ENCODE data around the gene FOXC2.

FOXC2 gene

DNA sequence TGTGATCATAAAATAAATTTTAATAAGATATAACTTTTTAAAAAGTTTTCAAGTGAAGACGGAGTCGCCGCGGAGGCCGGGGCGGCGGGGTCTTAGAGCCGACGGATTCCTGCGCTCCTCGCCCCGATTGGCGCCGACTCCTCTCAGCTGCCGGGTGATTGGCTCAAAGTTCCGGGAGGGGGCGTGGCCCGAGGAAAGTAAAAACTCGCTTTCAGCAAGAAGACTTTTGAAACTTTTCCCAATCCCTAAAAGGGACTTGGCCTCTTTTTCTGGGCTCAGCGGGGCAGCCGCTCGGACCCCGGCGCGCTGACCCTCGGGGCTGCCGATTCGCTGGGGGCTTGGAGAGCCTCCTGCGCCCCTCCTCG lies at the start of gene FOXC2:
Gene FOXC2, plus strand, starts transcription at position 229 of the 365 bp plus-strand sequence. CDS start 507 bp downstream, outside the sequence.
- DNase-seq, result peak; percentile 49

DNA sequence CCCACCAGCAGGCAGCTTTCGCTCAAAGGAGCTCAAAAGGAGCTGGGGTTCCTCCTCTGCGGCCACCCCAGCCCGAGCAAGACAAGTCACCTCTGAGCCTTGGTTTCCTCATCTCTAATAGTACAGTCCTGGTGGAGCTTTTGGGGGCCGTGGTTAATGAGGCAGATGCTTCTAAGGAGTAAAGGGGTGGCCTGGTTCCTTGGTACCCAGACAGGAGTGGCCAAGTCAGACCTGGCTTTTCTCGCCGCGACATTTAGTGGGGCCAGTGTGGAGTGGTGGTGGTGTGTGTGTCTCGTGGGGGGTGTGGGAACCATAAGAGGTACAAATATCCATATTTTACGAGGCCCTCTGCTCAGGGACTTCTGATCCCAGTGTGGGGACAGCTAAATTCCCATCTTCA lies 49.6 kb upstream of the FOXC2 start:
- no peak for DNase-seq

DNA sequence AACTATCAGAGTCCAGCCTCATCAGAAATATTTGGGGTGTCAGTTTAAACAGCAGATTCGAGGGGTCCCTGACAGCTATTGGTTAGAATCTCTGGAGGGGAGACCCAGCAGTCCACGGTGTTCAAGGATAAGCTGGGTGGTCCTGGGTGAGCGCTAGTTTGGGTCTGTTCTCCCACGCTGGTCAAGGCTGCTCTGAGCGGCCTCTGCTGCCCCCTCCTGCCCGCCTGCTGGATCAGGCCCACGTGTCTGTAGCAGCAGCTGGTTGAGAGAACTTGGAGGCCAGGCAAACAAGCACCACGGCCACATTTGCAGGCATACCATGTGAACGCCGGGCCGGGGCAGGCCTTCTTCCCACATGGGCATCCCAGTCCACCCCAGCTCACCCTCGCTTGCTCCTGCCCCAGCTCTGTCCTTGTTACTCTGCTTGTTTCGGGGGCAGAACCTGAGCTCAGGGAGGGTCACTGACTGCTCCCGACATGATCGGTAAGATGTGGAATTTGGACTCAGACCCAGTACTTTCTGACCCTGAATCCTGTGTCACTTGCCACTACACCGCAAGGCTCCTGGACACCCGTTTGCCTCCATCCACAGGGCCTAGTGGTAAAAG lies 48.9 kb upstream of the FOXC2 start:
- DNase-seq, result peak; percentile 4

DNA sequence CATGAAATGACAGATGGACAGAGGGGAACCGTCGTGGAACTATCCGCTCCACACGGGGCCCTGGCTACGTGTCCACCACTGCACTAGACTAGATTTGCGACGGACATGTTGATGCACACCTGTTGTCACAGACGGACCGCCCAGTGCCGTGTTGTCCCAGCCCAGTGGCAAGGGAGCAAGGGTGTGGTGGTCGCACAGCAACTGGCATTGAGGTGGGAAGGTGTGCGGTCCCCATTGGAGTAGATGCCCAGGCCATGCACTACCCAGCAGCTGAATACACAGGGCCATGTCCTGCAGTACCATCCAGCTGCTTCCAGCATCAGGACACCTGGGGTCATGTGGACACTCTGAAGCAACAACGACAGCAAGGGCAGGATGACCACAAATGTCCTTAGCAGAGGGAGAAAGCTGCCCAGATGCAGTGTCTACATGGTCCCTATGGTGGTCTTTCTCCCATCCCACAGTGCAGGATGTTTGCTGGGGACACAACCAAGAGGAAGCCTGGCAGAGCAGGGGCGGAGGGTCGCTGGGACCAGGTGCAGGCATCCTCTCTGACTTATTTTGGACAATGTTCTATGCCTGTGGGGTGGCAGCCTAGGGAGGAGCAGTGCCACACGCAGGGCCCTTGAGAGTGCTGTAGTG lies 47.5 kb upstream of the FOXC2 start:
- no peak for DNase-seq

- peak; percentile 47 for DNase-seq
Observed at GRCh38 chr16:86519649-86520316, 46.8 kb upstream of the FOXC2 start.

DNA sequence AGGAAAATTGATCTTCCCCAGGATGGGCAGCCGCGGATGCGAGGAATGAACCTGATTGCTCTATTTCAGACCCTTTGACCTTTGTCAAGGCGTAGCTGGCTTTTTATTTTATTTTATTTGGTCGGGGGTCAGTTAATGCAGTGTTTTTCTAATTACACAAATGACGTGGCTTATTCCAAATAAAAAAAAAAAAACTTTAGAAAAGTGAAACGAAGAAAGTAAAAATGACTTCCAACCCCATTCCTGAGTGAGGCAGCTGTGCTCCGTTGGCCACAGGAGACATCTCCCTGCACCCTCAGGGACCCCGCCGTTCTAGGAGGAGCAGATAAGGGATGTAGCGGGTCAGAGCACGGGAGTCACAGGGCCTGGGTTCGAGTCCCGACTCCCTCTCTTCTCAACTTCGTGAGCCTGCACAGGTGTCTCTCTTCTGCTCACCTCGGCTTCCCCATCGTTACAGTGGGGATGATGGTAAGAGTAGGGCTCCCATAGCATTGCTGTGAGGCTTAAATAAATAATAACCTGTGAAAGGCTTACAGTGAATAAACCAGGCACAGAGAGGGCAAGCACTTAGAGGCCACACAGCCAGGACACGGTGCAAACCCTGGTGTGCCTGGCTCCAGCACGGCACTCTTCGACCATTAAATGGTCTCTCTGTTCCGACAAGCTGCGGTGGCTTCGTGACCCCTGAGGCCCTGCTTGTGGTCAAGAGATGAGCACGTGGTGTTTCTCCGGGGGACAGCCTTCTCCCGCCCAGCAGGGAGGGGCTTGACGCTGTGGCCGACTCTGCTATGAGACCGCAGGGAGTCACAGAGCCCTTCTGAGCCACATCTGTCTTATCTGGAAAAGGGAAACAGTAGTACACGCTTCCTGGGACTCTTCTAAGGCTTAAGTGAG lies 46.1 kb upstream of the FOXC2 start:
- DNase-seq, result no peak

- no peak for DNase-seq
Observed at GRCh38 chr16:86521236-86522197, 45.1 kb upstream of the FOXC2 start.

DNA sequence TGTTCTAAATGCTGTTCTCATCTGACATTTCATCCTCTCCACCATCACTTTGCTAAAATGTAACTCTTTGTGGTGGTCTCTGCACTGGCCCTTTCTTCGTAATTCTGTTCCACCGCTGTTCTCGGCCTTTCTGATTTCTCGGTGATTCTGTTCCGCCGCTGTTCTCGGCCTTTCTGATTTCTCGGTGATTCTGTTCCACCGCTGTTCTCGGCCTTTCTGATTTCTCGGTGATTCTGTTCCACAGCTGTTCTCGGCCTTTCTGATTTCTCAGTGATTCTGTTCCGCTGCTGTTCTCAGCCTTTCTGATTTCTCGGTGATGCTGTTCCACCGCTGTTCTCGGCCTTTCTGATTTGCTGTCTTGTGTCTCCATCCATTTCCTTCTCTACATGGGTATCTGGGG lies 44.0 kb upstream of the FOXC2 start:
- no peak for DNase-seq

GRCh38 chr16:86523166-86523740 lies 43.4 kb upstream of the FOXC2 start:
- no peak for DNase-seq

DNA sequence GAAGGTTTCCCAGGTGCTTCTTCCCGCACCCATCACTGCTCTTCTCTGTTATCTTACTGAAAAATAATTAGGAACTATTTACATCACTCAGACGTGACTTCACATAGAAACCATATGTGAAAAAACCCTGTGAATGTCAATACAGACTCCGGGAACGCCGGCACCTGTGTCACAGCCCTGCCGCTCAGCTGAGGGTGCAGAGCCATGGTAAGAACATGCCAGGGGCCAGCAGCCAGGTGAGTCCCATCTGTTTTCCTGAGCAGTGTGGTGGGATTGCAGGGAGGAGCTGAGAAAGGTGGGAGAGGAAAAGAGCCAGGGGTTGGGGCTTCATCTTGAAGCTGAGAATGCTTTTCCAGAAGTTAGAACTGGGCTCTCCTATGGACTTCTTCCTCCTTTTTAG lies 42.6 kb upstream of the FOXC2 start:
- no peak for DNase-seq

GRCh38 chr16:86525696-86526095 lies 40.9 kb upstream of the FOXC2 start:
- DNase-seq, result no peak

GRCh38 chr16:86527366-86527765 lies 39.3 kb upstream of the FOXC2 start:
- no peak for DNase-seq

DNA sequence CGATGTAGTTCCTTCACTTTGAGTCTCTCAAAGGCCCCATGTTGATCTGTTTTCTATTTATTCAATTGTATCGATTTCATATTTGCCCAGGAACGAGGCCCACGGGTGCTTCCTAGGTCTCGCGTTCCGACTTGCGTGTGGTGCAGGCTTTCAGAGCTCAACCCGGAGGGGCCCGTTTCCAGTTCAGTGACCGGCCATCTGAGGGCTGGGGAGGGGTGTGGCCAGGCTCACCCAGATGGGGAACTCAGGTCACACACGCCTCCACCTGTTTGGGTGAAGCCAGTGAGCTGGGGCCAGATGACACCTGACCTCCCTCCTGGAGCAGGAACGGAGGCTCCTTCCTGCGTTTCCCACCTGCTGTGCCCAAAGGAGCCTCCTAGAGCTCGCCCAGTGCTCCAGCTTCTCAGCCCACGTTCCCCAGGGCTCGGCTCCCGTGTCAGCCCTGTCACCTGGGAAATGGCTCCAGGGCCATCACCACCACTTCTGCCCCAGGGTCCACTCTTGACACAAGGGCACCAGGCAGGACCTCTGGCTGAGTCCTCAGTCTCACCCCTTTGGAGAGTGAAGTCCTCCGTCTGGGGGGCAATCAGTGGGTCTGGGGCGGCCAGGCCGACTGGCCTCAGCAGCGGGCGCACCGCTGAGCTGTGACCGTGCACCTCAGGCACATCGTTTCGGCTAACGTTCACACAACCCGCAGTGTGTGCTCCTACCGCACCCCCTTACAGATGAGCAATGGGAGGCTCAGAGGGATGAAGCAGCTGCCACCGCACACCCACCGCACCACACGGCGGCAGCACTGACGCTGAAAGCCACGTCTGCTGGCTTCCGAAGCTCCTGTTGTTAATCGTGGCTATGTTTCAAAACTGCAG lies 38.3 kb upstream of the FOXC2 start:
- DNase-seq, result no peak

DNA sequence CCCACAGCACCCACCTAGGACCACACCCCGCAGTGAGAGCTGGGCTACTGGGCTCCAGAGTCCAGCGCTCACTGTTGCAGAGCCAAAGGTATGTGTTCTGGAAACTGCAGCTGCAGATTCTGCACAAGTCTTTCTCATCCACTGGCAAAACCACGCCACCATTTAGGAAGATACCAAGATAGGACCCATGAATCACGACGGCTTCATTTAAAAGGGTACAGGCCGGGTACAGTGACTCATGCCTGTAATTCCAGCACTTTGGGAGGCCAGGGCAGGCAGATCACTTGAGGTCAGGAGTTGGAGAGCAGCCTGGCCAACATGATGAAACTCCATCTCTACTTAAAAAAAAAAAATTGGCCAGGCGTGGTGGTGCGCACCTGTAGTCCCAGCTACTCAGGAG lies 37.5 kb upstream of the FOXC2 start:
- DNase-seq, result no peak

- DNase-seq, result no peak
Observed at GRCh38 chr16:86530251-86531190, 36.1 kb upstream of the FOXC2 start.

DNA sequence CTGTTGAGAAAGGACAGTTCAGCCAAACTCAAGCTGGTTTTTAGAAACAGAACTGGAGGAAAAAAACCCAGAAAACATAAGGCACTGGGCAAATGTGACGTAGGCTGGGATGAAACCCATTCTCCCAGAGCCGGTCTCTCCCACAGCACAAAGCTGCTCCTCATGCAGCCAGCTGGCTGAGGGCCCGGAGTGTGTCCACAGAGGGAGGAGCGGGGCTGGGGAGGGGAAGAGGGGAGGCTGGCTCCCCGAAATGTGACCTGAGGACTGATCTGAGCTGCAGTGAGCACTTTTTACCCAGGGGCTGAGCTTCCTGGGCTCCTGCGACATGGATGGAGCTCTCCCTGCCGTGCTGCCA lies 35.5 kb upstream of the FOXC2 start:
- DNase-seq, result no peak

- DNase-seq, result no peak
Observed at GRCh38 chr16:86531641-86532525, 34.7 kb upstream of the FOXC2 start.

GRCh38 chr16:86532526-86532815 lies 34.2 kb upstream of the FOXC2 start:
- DNase-seq, result no peak

DNA sequence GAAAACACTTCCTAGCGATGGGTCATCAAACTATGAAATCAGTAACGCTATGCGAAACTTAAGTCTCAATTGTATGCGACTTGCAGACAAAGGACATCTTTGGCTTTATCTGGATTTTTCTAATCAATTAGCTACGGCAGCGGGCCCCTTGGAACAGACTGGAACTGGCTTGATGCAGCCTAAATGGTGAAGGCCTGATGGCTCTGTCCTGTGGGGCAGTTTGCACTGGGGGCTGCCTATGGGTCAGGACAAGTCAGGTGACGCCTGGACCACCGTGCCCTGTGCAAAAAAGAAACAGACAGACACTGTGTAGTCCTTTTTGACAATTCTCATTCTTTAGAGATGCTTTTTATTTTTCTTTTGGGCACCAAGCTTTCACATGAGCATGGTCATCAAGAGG lies 33.6 kb upstream of the FOXC2 start:
- no peak for DNase-seq

All from activated CD4-positive, alpha-beta T cell treated with anti-CD3 and anti-CD28 coated beads, Interleukin-2, amount 50 U/mL, for 1 hour (primary cell).